HT1080 (cell line): ENCODE data around the gene MPI. TPM values are rescaled to one million over a fixed set of nuclear protein-coding genes. Genes with fewer than 3 reads are reported as not detected.
"Not testable (repeated sequence)": the region's sequence is repeated elsewhere in the genome, so short reads cannot be mapped to it uniquely, and the experiment has no call there.

ENCODE experiments used
- DNase-seq: peaks from one replicate; pipeline ENCODE4 v3.0.0-alpha.2; 2015; ENCODE audit warnings: low read depth
- total RNA-seq: library from RNA; depleted of rRNA; stranded (reverse); fragments of >200 nt; shearing (Covaris generic); gene quantifications from 2 replicates; pipeline ENCODE4 v1.2.3, GENCODE V29; 2014

Gene MPI
- total RNA-seq, 1 experiment from 2014 or later, result 61.3 TPM

GRCh38 chr15:74890665-74890960, 771 bp downstream of the MPI start:
- no peak for DNase-seq

- DNase-seq, result no peak
Observed at GRCh38 chr15:74891469-74891868, 1.6 kb downstream of the MPI start.

DNA sequence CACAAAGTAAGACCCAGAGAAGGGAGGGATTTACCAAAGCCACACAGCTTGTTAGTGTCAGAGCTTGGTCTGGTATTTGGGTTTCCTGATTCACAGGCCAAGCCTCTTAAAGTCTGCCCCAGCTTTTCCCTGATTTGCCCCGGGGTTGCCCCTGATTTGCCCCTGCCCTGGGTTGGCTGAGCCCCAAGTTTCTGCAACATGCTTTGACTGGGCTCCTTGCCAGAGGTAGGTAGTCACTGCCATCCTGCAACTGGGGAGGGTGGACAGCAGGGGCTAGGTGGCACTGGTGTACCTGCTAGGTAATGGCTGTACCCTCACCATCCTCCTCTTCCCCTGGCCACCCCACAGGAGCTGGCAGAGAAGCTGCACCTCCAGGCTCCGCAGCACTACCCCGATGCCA, 2.5 kb downstream of the MPI start:
- DNase-seq, result no peak

GRCh38 chr15:74892931-74893330, 3.1 kb downstream of the MPI start:
- no peak for DNase-seq

- no peak for DNase-seq
Observed at GRCh38 chr15:74893627-74894026, 3.8 kb downstream of the MPI start.

GRCh38 chr15:74894383-74894782, 4.5 kb downstream of the MPI start:
- DNase-seq, result not testable (repeated sequence)

DNA sequence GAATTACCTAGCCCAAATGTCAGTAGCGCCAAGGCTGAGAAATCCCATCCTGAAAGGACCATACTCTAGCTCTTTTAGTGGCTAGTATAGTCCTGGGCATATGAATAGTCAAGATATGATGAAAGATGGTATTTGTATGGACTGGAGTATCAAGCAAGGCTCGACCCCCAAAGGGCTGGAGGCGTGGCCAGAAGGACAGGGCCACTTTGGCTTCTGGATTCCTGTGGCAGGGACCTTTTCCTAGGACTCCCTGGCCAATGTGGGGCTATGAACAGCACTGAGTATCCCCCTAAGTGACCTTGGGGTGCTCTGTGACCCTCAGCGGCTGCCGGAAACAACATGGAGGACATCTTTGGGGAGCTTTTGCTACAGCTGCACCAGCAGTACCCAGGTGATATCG, 6.0 kb downstream of the MPI start:
- DNase-seq, result no peak

DNA sequence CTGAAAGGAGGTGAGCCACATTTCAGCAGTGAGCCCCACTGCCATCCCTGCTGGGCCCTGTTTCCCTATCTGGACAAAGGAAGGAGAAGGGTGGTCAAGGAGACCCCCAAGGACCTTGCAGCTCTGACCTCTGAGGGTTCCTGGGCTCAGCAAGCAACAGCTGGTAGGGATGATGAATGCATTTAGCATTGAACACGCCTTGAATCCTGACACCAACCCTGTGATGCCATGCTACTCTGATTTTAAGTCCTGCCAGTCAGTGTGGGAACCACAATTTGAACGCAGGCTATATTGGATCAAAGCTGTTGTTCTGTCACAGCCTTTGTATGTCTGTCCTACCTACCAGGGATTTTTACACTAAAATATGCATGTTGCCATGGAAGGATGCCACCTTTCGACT, 6.5 kb downstream of the MPI start:
- DNase-seq, result no peak

DNA sequence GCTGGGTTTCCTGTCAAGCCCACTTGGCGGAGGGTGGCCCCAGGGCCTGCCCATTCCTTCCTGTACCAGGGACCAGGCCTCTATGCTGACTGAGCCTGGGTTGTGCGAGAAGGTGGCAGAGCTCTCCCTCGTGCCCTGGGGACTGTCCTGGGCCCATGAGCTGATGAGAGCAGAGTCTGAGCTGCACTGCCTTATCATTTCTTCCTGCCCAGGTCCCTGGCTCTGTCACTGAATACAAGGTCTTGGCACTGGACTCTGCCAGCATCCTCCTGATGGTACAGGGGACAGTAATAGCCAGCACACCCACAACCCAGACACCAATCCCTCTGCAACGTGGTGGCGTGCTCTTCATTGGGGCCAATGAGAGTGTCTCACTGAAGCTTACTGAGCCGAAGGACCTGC, 7.5 kb downstream of the MPI start:
- no peak for DNase-seq

DNA sequence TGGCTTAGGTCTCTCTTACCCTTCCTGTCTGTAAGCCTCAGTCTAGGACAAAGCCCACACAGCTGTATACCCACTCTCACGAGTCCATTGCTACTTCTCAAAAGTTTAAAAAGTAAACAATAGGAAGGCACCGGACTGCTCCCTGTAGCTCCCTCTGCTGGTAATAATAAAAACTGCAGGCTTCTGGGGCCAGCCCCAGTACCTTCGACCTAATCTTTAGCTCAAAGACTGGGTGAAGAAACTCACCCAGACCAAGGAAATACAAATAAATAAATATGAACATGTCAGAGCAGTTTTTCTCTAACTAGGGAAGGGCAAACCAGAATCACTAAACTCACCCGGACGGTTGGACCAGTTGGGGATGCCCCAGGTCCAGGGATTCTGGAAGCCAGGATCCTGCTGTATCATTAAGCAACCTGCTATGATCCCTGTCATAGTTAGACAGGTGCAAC, 11.8 kb downstream of the MPI start:
- peak; percentile 55 for DNase-seq

GRCh38 chr15:74902295-74903075, 12.6 kb downstream of the MPI start:
- DNase-seq, result no peak

DNA sequence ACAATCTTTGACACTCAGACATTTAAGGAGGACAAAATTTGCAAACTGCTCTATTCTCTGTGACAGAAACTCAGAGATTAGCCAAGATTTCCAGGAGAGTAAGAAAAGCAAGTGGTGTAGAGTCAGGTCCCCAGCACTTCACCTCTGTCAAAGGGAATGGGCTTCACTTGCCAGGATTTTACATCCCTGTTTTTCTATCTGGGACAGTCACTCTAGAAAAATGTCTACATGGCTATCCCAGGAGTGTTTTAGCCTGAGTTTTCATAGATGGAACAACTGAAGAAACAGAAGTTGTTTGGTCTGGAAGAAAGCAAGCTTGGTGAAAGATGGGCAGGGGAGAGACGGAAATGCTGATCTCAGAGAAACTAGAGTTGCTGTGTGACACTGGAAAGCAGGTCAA, 13.8 kb downstream of the MPI start:
- DNase-seq, result no peak

DNA sequence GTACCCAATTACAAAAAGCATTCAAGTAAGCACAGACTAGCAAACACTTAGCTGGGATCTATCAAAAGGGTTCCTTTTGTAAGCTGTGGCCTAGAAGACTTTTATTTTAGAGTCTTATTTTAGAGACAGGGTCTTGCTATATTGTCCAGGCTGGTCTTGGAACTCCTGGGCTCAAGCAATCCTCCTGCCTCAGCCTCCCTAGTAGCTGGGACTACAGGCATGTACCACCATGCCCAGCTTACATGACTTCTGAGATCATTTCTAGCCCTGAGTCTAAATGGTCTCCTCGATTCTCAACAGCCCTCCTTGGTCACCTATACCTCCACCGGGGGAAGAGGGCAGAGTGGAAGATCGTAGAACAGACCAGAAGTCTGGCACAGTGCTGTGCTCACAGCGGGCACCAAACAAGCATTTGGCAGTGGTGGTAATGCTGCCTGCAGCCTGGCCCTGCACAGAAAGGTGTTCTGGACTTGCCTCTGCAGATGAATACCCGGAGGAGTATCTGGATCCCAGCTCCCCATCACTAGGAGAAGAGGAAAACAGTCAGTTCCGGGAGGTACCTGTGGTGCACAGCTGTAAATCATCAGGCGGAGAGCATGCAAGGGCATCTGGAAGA, 14.5 kb downstream of the MPI start:
- DNase-seq, result no peak

- peak; percentile 14 for DNase-seq
Observed at GRCh38 chr15:74906067-74906449, 16.2 kb downstream of the MPI start.

DNA sequence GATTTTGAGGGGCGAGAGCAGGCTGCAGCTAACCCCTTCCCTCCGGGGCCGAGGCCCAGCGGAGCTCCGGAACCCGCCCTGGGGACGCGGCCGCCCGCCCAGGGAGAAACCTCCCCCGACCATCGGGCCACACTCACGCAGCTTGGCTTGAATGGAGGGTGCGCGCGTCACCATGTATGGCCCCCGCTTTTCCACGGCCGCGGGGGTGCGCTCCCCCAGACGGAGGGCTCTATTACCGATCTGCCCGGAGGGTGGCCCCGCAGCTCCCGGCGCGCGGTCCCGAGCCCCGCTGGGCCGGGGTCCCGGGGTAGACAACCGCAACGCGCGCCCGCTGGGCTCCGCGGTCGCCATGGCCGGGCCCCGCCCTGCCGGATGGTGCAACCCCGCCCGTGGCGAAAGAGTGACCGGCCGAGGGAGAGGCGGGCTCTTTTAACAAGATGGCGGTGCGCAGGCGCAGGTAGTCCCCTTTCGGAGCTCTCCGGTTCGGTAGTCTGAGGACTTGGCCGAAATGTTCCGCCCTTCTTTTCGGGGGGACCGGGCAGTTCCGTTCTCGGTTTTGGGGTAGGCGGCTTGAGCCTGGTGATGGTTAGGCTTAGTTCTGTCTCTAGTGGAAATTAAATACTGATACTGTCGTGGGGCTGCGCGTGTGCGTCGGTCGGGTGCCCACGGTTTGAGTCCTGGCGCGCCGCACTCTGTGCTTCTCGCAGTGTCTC, 16.8 kb downstream of the MPI start, which contains the start of gene FAM219B:
Gene FAM219B (minus strand): TSS at position 402 of the 713 bp plus-strand sequence. CDS start 51 bp downstream, at position 351.
- DNase-seq, result peak; percentile 69

DNA sequence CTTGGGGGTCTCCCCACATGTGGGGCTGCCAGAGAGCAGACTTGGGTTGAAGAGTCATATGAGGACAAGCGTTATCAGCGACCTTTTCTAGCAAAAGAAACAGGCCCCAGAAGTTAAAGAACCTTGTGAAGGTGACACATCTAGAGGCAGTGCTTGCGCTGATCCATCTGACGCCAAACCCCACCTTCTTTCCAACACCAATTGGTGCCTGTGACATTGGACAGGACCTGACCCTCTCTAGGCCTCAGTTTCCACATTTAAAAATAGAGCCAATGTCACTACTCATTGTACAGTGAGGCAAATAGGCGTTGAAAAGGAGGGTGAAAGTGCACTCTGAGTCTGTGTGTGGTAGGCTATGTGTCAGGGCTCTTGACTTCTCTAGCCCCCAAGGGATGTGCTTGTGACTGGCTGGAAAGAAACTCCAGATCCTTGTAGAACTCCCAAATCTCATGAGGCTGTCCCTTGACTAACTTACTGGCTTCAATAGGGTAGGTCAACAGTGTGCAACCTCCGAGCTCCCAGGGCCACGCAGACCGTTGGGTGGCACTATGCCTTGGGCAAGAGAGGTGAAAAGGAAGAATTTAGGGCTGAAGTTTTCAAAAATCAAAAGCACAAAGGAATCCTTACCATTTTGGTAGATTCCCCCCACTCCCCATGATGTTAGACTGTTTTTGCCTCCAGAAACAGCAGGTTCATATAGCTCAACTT, 17.5 kb downstream of the MPI start:
- no peak for DNase-seq

DNA sequence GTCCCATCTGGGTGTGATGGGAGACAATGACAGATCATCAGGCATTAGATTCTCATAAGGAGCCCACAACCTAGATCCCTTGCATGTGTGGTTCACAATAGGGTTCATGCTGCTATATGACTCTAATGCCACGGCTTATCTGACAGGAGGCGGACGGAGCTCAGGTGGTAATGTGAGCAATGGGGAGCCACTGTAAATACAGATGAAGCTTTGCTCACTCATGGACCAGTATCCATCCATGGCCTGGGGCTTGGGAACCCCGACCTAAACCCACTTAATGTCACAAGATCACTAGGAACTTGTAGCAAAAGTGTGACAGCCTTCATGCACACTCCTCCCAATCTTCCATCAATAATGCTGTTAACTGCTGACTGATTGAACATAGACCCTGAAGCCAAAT, 18.8 kb downstream of the MPI start:
- DNase-seq, result no peak

DNA sequence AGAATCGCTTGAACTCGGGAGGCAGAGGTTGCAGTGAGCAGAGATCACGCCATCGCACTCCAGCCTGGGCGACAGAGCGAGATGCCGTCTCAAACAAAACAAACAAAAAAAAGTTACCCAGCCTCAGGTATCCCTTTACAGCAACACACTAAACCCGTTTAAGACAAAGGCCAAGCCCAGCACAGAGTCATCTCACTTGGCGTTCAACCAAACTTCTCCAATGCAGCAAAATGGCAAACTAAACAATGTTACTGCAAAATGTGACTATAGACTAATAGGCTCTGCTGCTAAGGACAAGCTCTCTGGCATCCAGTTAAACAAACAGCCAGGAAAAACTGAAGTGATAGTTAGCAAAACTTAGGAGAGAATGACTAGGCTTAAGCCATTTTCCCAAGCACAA, 23.2 kb downstream of the MPI start:
- no peak for DNase-seq

DNA sequence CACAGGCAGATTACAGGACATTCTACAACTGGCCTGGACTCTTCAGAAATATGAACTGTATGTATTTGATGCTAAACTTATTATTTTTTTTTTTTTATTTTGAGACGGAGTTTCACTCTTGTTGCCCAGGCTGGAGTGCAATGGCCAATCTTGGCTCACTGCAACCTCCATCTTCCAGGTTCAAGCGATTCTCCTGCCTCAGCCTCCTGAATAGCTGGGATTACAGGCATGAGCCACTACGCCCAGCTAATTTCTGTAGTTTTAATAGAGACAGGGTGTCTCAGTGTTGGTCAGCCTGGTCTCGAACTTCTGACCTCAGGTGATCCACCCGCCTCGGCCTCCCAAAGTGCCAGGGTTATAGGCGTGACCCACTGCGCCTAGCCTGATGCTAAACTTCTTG, 24.0 kb downstream of the MPI start:
- not testable (repeated sequence) for DNase-seq

GRCh38 chr15:74917676-74918075, 27.8 kb downstream of the MPI start:
- DNase-seq, result peak; percentile 31

GRCh38 chr15:74920456-74920855, 30.6 kb downstream of the MPI start:
- peak; percentile 51 for DNase-seq

DNA sequence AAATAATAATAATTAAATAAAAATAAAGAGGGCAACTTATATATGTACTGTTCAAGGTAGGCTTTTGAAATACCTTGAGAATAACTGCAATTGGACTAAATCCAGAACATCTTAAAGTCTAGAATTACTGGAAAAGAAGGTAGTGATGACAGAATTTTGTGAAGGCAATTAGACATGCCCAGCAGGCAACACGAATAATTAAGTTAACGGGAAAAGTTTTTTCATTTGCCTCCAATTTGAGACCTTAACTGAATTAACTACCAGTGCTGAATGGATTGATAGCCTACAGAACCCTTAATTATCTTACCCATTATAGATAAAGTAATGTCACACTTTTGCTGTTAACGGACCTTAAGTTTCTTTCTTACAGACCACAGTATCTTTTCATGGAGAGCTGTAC, 34.7 kb downstream of the MPI start:
- DNase-seq, result no peak
